Smooth muscle cell (in vitro differentiated cells): Measurements from ENCODE around the gene TLR9. TPM values are rescaled to one million over a fixed set of nuclear protein-coding genes. Genes with fewer than 3 reads are reported as not detected.

Experiments
- DNase-seq: peaks from one replicate; lab custom pipeline; 2025; ENCODE audit not compliant: unreplicated experiment; lab: John Stamatoyannopoulos, UW
- H2AFZ ChIP-seq: fragments of 200-600 bp; sonication (generic); 2 replicates; pipeline ENCODE4 v1.6.0; 2016; ENCODE audit warnings: antibody characterized with exemption, low read depth, mild to moderate bottlenecking
- H3F3A ChIP-seq: fragments of 200-600 bp; sonication (generic); 2 replicates; pipeline ENCODE4 v1.6.0; 2017; ENCODE audit warnings: antibody characterized with exemption, low read depth
- H3K27ac ChIP-seq: fragments of 200-600 bp; sonication (generic); 2 replicates; pipeline ENCODE4 v1.5.1; 2016; ENCODE audit warnings: low read depth, mild to moderate bottlenecking
- H3K27me3 ChIP-seq: fragments of 200-600 bp; sonication (generic); 2 replicates; pipeline ENCODE4 v1.6.1; 2016; ENCODE audit warnings: low read depth, mild to moderate bottlenecking
- H3K36me3 ChIP-seq: fragments of 200-600 bp; sonication (generic); 2 replicates; pipeline ENCODE4 v1.5.1; 2016; ENCODE audit warnings: low read depth
- H3K4me1 ChIP-seq: fragments of 200-600 bp; sonication (generic); 2 replicates; pipeline ENCODE4 v1.5.1; 2016; ENCODE audit warnings: low read depth
- H3K4me2 ChIP-seq: fragments of 200-600 bp; sonication (generic); 2 replicates; pipeline ENCODE4 v1.6.0; 2016; ENCODE audit warnings: mild to moderate bottlenecking
- H3K4me3 ChIP-seq: fragments of 200-600 bp; sonication (generic); 2 replicates; pipeline ENCODE4 v1.5.1; 2016; ENCODE audit warnings: mild to moderate bottlenecking
- H3K79me2 ChIP-seq: fragments of 200-600 bp; sonication (generic); 2 replicates; pipeline ENCODE4 v1.6.0; 2016; ENCODE audit warnings: low read depth, mild to moderate bottlenecking
- H3K9ac ChIP-seq: fragments of 200-600 bp; sonication (generic); 2 replicates; pipeline ENCODE4 v1.6.0; 2016; ENCODE audit warnings: low read depth
- H3K9me3 ChIP-seq: fragments of 200-600 bp; sonication (generic); replicated peaks from 2 replicates; pipeline ENCODE4 v1.5.1; 2016; ENCODE audit warnings: low read depth
- H4K20me1 ChIP-seq: fragments of 200-600 bp; sonication (generic); 2 replicates; pipeline ENCODE4 v1.6.0; 2016; ENCODE audit warnings: low read depth
- WGBS: methylation state at CpG from one replicate; pipeline ENCODE4 v1.1.7; 2016; ENCODE audit warnings: low lambda C conversion rate; 5-methylcytosine and 5-hydroxymethylcytosine counted together
- microRNA counts: library from miRNA; unstranded; fragments of <30 nt; microRNA quantifications from one replicate; lab custom pipeline; 2016
- microRNA-seq: library from miRNA; unstranded; fragments of <30 nt; microRNA quantifications from one replicate; pipeline ENCODE4, GENCODE V29; 2016; ENCODE audit warnings: borderline number of aligned reads
- polyA plus RNA-seq: library from polyadenylated mRNA; unstranded; fragments of >200 nt; fragmentation: Nextera tagmentation; extraction: Ambion mirVana; gene quantifications from 2 replicates; pipeline ENCODE4 v1.2.1, GENCODE V29; 2016
- small RNA-seq: library from RNA; depleted of rRNA; stranded (forward); fragments of <200 nt; gene quantifications from one replicate; pipeline ENCODE3, GENCODE V24; 2014
- total RNA-seq: library from RNA; depleted of rRNA; stranded (reverse); fragments of >200 nt; gene quantifications from 2 replicates; pipeline ENCODE4 v1.2.3, GENCODE V29; 2014
- TF ChIP-seq, protein P1 (sequence below): fragments of 200-600 bp; sonication (generic); IDR thresholded peaks from 2 replicates; pipeline ENCODE4 v1.5.1; 2017; ENCODE audit warnings: borderline replicate concordance, mild to moderate bottlenecking, antibody characterized with exemption; ENCODE audit not compliant: insufficient read depth, poor library complexity, severe bottlenecking

Gene TLR9
- total and polyA plus RNA-seq, 2 experiments from 2014 or later: 0.09 TPM; not detected in 1

DNA sequence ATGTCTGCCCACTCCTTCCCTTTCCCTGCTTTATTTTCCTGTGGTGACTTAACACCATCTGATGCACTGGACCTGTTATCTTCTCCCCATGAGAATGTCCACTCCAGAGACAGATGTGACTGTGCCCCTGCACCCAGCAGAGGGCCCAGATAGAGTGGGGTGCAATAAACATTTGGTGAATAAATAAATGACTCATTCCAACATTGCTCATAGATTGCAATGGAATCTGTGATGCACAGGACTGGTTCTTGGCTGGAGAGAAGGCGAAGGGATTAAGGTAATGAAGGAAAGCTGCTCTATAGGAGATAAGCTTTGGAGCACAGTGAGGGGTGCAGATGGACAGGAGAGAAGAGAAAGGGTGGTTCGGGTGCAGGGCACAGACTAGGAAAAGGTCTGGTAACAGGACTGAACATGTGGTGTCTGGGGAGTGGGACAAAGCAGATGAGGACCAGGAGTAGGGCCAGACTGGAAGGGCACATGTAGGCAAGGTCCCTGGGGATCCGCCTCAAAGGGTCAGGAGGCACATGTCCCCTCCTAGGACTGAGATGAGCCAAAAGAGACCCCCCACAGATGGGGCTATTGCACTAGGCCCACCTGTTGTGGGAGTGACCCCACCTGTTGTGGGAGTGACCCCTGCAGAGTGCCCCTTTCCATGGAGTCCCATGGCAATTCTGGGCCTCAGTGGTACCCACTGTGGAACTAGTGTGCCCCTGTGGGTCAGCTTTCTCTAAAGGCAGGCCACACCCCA is 53.8 kb downstream of the TLR9 start:
- DNase-seq: no peak
- 78% methylated on average over 3 of the region's 3 CpGs for whole genome bisulfite sequencing
- H3K9ac ChIP-seq: no peak overlapping the region
- H3K36me3 ChIP-seq: no peaks in the 10 kb centered on the region
- peak overlapping the region; percentile 26 for H3K4me2 ChIP-seq
- no peak overlapping the region for H2AFZ ChIP-seq
- H3K4me1 ChIP-seq: no peaks in the 10 kb centered on the region
- H3K27me3 ChIP-seq: no peaks in the 10 kb centered on the region
- no peak overlapping the region for H3K4me3 ChIP-seq
- no peaks in the 10 kb centered on the region for H3K9me3 ChIP-seq
- TF ChIP-seq, protein P1, sequence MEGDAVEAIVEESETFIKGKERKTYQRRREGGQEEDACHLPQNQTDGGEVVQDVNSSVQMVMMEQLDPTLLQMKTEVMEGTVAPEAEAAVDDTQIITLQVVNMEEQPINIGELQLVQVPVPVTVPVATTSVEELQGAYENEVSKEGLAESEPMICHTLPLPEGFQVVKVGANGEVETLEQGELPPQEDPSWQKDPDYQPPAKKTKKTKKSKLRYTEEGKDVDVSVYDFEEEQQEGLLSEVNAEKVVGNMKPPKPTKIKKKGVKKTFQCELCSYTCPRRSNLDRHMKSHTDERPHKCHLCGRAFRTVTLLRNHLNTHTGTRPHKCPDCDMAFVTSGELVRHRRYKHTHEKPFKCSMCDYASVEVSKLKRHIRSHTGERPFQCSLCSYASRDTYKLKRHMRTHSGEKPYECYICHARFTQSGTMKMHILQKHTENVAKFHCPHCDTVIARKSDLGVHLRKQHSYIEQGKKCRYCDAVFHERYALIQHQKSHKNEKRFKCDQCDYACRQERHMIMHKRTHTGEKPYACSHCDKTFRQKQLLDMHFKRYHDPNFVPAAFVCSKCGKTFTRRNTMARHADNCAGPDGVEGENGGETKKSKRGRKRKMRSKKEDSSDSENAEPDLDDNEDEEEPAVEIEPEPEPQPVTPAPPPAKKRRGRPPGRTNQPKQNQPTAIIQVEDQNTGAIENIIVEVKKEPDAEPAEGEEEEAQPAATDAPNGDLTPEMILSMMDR: no peak
- peaks cover 3% of the 10 kb centered on the region for H3F3A ChIP-seq
- no peaks in the 10 kb centered on the region for H3K79me2 ChIP-seq
- H4K20me1 ChIP-seq: no peaks in the 10 kb centered on the region
- H3K27ac ChIP-seq: no peak overlapping the region

MicroRNAs encoded within 50 kb of the gene (microRNA counts, 767-probe panel; counts per million panel counts)
- microRNA hsa-let-7g-5p (lab: Ali Mortazavi, UCI): 7,195 counts per million, percentile 44 among the panel's probes with 10 or more counts

Small RNA genes within 50 kb of the gene (microRNA-seq; reads per million reads assigned to microRNA genes)
- gene MIRLET7G: 3,731 reads per million, percentile 89 among the genes with 10 or more reads in this experiment

Small RNA genes within 50 kb of the gene (small RNA-seq; reads per million reads assigned to genes)
- gene MIRLET7G: 6.6 reads per million, percentile 69 among the genes with 10 or more reads in this experiment

Other genes with a start within 250 kb of the TLR9 start
- gene ACY1, start 242.1 kb downstream of the TLR9 start, total RNA-seq: 39.6 and 43.0 TPM in 2 replicates
- 33.8 and 38.4 TPM in 2 replicates for gene ACY1, start 242.1 kb downstream of the TLR9 start, polyA plus RNA-seq
- 1,004 and 1,042 TPM in 2 replicates for gene RPL29, start 229.8 kb downstream of the TLR9 start, total RNA-seq
- 708 and 743 TPM in 2 replicates for gene RPL29, start 229.8 kb downstream of the TLR9 start, polyA plus RNA-seq
- gene DUSP7, start 169.1 kb downstream of the TLR9 start, total RNA-seq: 25.0 and 26.8 TPM in 2 replicates
- 12.4 and 13.3 TPM in 2 replicates for gene DUSP7, start 169.1 kb downstream of the TLR9 start, polyA plus RNA-seq
- gene POC1A, start 71.2 kb downstream of the TLR9 start, total RNA-seq: 1.8 and 3.2 TPM in 2 replicates
- 7.6 and 7.9 TPM in 2 replicates for gene POC1A, start 71.2 kb downstream of the TLR9 start, polyA plus RNA-seq
- gene ALAS1, start 27.5 kb downstream of the TLR9 start, total RNA-seq: 35.7 and 50.2 TPM in 2 replicates
- 59.4 and 66.7 TPM in 2 replicates for gene ALAS1, start 27.5 kb downstream of the TLR9 start, polyA plus RNA-seq
- 71.8 and 80.9 TPM in 2 replicates for gene TWF2, start 13.5 kb upstream of the TLR9 start, total RNA-seq
- gene TWF2, start 13.5 kb upstream of the TLR9 start, polyA plus RNA-seq: 91.0 and 96.8 TPM in 2 replicates
- 6.0 and 7.0 TPM in 2 replicates for gene PPM1M, start 20.1 kb upstream of the TLR9 start, total RNA-seq
- 11.0 and 11.9 TPM in 2 replicates for gene PPM1M, start 20.1 kb upstream of the TLR9 start, polyA plus RNA-seq
- gene WDR82, start 53.0 kb upstream of the TLR9 start, total RNA-seq: 48.3 and 48.6 TPM in 2 replicates
- gene WDR82, start 53.0 kb upstream of the TLR9 start, polyA plus RNA-seq: 26.1 and 28.6 TPM in 2 replicates
- 3.3 and 4.4 TPM in 2 replicates for gene GLYCTK, start 62.2 kb upstream of the TLR9 start, total RNA-seq
- 3.8 and 5.4 TPM in 2 replicates for gene GLYCTK, start 62.2 kb upstream of the TLR9 start, polyA plus RNA-seq
- gene DNAH1, start 90.7 kb upstream of the TLR9 start, total RNA-seq: 3.7 and 7.1 TPM in 2 replicates
- gene DNAH1, start 90.7 kb upstream of the TLR9 start, polyA plus RNA-seq: 0.54 and 2.1 TPM in 2 replicates
- gene BAP1, start 184.4 kb upstream of the TLR9 start, total RNA-seq: 39.2 and 40.0 TPM in 2 replicates
- 44.9 and 56.3 TPM in 2 replicates for gene BAP1, start 184.4 kb upstream of the TLR9 start, polyA plus RNA-seq
- gene PHF7, start 185.0 kb upstream of the TLR9 start, total RNA-seq: 0.90 and 7.1 TPM in 2 replicates
- gene PHF7, start 185.0 kb upstream of the TLR9 start, polyA plus RNA-seq: 3.6 and 5.2 TPM in 2 replicates
- 0.09 and 0.31 TPM in 2 replicates for gene SEMA3G, start 219.5 kb upstream of the TLR9 start, total RNA-seq
- gene SEMA3G, start 219.5 kb upstream of the TLR9 start, polyA plus RNA-seq: 0.09 TPM in 1 of 2 replicates, not detected in the other
- gene TNNC1, start 228.4 kb upstream of the TLR9 start, total RNA-seq: 4.2 and 5.9 TPM in 2 replicates
- gene TNNC1, start 228.4 kb upstream of the TLR9 start, polyA plus RNA-seq: 5.1 and 7.8 TPM in 2 replicates
- 55.2 and 56.1 TPM in 2 replicates for gene NISCH, start 230.0 kb upstream of the TLR9 start, total RNA-seq
- 46.7 and 47.3 TPM in 2 replicates for gene NISCH, start 230.0 kb upstream of the TLR9 start, polyA plus RNA-seq